Medulla oblongata (tissue), 1 donor: Measurements from ENCODE around the gene HECTD4.
"Not testable (repeated sequence)": the region's sequence is repeated elsewhere in the genome, so short reads cannot be mapped to it uniquely, and the experiment has no call there.

Experiments used
- DNase-seq: peaks from one replicate; pipeline ENCODE4 v3.0.0-alpha.2; 2015; ENCODE audit errors: extremely low spot score

The HECTD4 gene

DNA sequence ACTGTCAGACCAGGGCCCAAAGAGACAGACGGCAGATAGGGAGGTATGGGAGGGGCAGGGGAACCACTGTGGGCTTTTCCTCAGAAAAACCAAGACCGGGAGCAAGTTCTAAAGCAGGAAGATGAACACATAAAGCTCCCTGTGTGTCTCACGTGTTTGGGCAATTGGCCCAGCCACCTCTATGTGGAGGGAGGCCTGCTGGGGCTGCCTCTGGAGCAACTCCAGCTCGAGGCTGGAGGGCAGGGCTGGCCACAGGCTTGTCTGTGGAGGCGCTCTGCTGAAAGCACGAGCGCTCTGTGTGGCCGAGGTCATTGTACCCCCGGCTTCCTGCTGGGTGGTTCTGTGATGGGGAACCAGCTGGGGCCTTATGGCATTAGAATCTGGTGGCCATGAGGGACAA, 220.5 kb downstream of the HECTD4 start:
- no peak for DNase-seq

- no peak for DNase-seq
Measured at GRCh38 chr12:112160611-112161010, 221.6 kb downstream of the HECTD4 start.

- no peak for DNase-seq
Measured at GRCh38 chr12:112159146-112159541, 223.1 kb downstream of the HECTD4 start.

DNA sequence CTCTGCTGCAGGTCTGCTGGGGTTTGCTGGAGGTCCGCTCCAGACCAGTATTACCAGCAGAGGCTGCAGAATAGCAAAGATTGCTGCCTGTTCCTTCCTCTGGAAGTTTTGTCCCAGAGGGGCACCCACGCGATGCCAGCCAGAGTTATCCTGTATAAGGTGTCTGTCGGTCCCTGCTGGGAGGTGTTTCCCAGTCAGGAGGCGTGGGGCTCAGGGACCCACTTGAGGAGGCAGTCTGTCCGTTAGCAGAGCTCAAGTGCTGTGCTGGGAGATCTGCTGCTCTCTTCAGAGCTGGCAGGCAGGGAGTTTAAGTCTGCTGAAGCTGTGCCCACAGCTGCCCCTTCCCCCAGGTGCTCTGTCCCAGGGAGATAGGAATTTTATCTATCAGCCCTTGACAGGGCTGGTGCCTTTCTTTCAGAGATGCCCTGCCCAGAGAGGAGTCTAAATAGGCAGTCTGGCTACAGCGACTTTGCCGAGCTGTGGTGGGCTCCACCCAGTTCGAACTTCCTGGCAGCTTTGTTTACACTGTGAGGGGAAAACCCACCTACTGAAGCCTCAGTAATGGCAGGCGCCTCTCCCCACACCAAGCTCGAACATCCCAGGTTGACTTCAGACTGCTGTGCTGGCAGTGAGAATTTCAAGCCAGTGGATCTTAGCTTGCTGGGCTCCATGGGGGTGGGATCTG, 223.6 kb downstream of the HECTD4 start:
- DNase-seq: not testable (repeated sequence)

GRCh38 chr12:112153893-112154219, 228.4 kb downstream of the HECTD4 start:
- no peak for DNase-seq

DNA sequence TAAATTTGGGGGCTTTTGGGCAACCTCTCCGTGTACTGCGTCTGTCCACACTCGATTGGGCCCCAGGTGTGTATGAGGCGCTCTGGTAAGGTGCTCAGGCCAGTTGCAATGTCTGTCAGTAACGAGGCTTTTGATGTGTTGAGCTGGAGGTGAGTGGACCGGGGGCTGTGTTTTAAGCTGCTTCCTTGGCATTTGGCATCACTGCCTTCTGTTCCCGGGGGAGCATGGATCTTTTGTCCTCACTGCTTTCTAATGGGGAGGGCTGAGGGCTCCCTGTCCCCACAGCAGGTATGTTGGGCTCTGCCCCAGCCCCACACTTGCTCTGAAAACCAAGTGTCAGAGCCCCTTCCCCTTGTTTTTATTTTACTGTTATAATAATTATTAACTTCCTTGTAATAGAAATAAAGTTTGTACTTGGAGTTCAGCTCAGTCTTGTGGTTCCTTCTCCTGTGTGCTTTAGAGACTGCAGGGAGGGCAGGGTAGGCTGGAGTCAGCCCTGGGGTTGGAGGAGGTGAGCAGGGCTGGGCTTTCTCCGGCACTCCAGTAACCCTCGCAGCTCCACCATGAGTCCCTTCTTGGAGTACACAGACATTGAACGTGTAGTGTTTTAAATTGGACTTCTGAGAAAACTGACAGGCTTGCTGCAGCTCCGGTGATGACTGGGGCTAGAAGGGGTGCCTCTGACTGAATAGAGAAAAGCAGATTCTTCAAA, 228.9 kb downstream of the HECTD4 start:
- DNase-seq: no peak

DNA sequence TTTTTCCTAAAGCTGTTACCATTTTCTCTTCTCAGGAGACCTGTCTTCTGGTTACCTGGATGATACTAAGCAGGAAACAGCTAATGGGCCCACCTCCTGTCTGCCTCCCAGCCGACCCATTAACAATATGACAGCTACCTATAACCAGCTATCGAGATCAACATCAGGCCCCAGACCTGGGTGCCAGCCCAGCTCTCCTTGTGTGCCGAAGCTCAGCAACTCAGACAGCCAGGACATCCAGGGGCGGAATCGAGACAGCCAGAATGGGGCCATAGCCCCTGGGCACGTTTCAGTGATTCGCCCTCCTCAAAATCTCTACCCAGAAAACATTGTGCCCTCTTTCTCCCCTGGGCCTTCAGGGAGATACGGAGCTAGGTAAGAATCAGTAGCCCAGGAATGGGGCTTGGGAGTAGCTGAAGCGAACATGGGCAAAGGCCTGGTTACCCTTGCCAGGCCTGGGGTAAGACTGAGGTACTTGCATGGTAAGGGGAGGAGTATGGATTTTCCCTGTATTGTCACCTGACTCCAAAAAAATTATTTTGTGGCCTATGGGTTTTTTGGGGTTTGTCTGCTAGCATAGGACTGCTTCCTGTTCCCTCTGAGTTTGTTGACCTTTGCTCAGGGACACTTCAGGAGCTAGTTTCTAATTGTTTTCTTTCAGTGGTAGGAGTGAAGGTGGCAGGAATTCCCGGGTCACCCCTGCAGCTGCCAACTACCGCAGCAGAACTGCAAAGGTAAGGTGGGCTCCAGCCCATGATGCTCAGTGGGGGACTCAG, 230.3 kb downstream of the HECTD4 start:
- DNase-seq: no peak

DNA sequence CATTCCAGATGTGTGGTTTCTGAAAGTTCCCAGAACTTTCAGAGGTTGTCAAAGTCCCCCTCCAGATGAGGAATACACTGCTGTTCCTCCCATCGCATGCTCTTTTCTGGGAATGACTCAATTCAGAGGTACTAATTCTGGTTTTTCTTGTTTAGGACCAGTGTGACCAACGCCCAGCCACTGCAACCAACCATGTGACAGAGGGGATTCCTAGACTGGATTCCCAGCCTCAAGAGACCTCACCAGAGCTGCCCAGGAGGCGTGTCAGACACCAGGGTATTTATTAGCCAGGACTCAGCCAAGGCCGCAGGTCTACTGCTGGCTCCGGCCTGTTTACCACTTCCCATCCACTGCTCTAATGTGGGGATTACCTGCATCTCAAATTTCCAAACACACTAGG, 232.6 kb downstream of the HECTD4 start:
- no peak for DNase-seq

DNA sequence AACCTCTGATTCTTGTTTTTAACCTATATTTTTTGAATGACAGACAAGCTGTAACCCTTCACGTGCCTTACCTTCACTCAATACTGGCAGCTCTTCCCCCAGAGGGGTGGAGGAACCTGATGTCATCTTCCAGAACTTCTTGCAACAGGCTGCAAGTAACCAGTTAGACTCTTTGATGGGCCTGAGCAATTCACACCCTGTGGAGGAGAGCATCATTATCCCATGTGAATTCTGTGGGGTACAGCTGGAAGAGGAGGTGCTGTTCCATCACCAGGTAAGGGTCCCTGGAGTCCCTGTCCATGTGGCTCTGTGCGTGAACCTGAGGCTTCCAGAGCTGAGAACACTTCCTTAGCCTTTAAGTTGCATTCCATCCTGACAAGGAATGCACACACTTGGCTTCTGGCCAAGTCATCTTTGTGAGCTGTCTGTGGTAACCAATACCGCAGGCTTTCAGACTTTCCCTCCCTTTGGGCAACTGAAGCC, 234.2 kb downstream of the HECTD4 start:
- DNase-seq: no peak

GRCh38 chr12:112146123-112146522, 236.1 kb downstream of the HECTD4 start:
- DNase-seq: no peak

GRCh38 chr12:112140728-112141127, 241.5 kb downstream of the HECTD4 start:
- no peak for DNase-seq

DNA sequence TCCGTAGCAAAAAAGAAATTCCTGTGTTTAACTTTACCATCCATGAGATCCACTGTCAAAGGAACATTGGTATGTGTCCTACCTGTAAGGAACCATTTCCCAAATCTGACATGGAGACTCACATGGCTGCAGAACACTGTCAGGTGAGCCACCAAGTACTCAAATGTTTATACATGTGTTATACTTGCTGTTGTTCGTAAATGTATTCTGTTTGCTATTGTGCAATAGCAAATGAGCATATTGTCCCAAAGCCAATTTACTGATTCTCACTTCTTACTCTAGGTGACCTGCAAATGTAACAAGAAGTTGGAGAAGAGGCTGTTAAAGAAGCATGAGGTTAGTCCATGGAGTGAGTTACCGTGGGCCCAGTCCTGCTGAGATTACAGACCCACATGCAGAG, 247.5 kb downstream of the HECTD4 start:
- no peak for DNase-seq

DNA sequence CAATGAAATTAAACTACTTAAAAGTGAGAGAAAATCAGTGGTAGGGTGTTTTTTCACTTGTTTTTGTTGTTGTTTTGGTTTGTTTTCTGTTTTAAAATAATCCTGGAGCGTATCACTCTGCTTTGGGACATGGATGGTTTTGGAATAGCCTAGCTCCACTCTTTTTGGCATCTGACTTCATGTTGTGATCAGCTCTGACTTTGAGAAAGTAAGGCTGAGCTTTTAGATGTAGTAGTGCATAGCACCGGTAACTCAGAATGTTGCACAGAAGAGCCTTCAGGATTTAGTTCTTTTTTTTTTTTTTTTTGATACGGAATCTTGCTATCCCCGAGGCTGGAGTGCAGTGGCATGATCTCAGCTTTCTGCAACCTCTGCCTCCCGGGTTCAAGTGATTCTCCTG, 248.8 kb downstream of the HECTD4 start:
- no peak for DNase-seq

- no peak for DNase-seq
Measured at GRCh38 chr12:112131686-112132085, 250.5 kb downstream of the HECTD4 start.

GRCh38 chr12:112130441-112130998, 251.7 kb downstream of the HECTD4 start:
- DNase-seq: peak; percentile 63

DNA sequence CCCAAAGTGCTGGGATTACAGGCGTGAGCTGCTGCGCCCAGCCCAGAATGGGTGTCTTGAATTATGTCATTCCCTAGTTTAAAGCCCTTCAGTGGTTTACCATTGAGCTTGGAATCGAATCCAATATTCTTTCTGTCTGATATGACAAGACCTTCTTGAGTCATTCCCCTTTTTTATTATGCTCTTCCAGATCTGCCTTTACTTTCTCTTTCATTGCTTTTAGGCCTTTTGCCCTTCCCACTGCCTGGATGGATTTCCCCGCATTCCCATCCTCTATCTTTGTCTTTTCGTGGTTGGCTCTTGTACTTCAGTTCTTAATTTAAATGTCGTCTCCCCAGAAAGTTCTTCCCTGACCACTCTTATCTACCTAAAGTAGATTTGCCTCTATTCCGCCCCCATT, 255.3 kb downstream of the HECTD4 start:
- no peak for DNase-seq

GRCh38 chr12:112126000-112126438, 256.2 kb downstream of the HECTD4 start:
- peak; percentile 28 for DNase-seq

DNA sequence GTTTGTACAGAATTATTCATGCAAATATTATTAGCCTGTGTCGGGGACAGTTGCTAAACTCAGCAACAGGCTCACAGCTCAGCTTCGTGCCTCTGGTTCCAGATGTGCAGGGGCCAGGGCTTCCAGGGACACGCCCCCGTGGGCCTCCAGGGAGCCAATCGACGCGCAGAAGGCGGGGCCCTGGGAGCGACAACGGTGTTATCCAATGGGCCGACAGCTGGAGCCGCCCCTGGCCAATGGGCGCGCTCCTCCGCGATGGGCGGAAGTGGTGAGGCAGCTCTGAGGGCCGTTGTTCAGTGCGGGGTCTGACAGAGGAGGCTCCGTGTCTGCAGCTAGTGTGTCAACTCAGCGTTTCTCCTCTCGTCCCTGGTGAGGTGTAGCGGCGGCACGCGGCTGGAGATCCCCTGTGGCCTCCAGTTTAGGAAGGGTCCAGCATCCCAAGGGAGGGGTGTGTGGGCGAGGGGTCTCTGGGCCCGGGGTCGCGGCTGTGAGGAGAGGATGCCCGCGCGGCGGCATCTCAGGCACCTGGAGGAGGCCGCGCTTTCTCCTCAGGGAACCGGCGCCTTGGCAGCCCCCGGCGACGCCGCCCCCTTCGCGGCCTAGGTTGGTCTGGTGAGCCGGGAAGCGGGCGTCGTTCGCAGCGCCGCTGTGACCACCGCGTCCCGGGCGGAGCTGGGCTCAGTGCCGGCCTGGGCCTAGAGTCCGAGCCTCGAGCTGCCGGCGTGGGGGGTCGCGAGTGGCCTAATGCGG, 256.8 kb downstream of the HECTD4 start, which contains the start of gene TRAFD1:
Gene TRAFD1 (plus strand): TSS at position 311 of the 750 bp plus-strand sequence. CDS start 4,963 bp downstream, outside the sequence.
- DNase-seq: peak; percentile 98

- DNase-seq: no peak
Measured at GRCh38 chr12:112124918-112125249, 257.3 kb downstream of the HECTD4 start.

DNA sequence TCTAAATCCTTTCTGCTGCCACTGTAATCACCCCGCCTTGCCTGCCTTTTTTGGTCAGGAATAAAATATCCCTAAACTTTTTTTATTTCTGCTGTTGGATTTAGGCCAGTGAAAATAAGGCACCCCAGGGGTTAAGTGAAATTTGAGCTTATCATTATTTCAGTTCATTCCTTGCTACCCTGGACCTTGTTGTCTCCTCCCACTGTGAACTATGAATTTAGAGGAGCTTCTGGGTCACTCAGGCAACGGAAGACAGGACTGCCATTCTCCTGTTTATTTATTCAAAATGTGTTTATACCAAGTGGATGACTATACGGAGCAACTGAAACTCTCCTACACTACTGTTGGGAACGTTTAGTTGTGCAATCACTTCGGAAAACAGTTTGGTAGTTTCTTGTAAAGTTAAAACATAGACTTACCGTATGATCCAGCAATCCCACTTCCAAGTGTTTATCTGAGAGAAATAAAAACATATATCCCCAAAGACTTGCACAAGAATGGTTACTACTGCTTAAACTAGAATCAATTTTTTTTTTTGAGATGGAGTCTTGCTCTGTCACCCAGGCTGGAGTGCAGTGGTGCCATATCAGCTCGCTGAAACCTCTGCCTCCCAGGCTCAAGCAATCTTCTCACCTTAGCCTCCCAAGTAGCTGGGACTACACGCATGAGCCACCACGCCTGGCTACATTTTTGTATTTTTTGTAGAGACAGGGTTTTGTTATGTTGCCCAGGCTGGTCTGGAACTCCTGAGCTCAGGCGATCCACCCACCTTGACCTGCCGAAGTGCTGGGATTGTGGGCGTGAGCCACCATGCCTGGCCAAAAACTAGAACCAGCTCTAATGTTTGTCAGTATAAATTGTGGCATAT, 259.2 kb downstream of the HECTD4 start:
- DNase-seq: no peak
